ENCODE measurements around the gene PNPLA7.

Gene PNPLA7

DNA sequence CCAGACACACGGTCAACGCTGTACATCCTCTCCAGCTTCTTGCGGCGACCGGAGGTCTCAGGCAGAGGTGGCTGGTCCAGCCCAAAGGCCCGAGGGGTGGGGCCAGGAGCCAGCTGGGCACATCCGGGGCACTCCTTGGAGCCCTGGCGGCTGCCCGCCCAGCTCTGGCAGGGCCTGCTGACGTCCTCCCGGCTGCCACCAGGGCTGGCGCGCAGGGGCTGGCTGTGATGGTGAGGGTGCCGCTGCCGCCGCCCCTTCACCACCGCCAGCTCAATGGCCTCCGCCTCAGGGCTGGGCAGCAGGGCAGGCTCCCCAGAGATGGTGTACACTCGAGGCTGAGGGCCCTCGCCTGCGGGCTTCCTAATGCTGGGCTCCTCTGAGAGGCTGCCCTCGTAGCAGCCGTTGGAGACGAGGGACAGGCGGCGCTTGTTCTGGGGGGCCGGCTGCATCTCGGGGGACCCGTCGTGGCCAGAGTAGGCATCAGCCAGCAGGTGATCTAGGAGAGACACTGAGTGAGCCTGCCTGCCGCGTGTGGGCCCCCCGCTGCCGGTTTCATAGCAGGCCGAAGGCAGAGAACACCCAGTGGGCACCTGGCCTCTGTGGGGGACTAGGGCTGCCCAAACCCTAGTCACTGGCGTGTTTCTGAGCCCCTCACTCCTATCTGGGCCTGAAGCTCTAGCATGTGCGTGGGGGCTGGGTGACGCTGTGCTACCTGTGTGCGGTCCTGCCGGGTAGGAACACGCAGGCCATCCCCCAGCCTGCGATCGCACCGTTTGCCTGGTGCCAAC, 92.6 kb downstream of the PNPLA7 start:
- Histone ChIP-seq H3K36me3 (ENCODE audit: control insufficient read depth in 2 of 2, insufficient read depth in 1 of 2, low read length in 2 of 2) (peaks cover 0 to 48% of the 10 kb centered on the region in 2 experiments; a peak in 1 of 3 replicates), H3K27ac (ENCODE audit: extremely low read depth, low read depth, low read length) (no peak overlapping the region), H3K9me3 (ENCODE audit: control insufficient read depth, insufficient read depth, low read depth, low read length) (no peaks in the 10 kb centered on the region), H3K4me3 (ENCODE audit: low read depth, low read length) (no peak overlapping the region; the same call in 1 of the 2 replicates), H3K4me1 (ENCODE audit: control insufficient read depth, insufficient read depth, low read length) (peaks cover 6% of the 10 kb centered on the region)
- ChIA-PET CTCF (interaction anchor here (0.6 to 1.8 kb wide), 2 partner anchors 13 to 103 kb away, joined by 3 to 14 read pairs; no protein-coding TSS in a partner anchor), POLR2A (interaction anchor here (0.7 to 1.2 kb wide), 2 partner anchors 217 to 465 kb away, joined by 3 to 4 read pairs; partner anchors contain the start of genes PAXX and TUBB4B)
- no peak for TF ChIP-seq SCRT2 (tag by site-specific recombination; IDR thresholded peaks at IDR 0.05)
- TF ChIP-seq PATZ1 (tag by site-specific recombination; IDR thresholded peaks at IDR 0.05), result peak; percentile 42; the same call in 1 of the 2 replicates
- TF ChIP-seq, protein P1, sequence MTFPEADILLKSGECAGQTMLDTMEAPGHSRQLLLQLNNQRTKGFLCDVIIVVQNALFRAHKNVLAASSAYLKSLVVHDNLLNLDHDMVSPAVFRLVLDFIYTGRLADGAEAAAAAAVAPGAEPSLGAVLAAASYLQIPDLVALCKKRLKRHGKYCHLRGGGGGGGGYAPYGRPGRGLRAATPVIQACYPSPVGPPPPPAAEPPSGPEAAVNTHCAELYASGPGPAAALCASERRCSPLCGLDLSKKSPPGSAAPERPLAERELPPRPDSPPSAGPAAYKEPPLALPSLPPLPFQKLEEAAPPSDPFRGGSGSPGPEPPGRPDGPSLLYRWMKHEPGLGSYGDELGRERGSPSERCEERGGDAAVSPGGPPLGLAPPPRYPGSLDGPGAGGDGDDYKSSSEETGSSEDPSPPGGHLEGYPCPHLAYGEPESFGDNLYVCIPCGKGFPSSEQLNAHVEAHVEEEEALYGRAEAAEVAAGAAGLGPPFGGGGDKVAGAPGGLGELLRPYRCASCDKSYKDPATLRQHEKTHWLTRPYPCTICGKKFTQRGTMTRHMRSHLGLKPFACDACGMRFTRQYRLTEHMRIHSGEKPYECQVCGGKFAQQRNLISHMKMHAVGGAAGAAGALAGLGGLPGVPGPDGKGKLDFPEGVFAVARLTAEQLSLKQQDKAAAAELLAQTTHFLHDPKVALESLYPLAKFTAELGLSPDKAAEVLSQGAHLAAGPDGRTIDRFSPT (tag by site-specific recombination; IDR thresholded peaks at IDR 0.05), result peak; percentile 8; the same call in 1 of the 2 replicates

GRCh38 chr9:137456864-137457405, 93.3 kb downstream of the PNPLA7 start:
- H3K36me3 ChIP-seq (ENCODE audit: control insufficient read depth in 2 of 2, insufficient read depth in 1 of 2, low read length in 2 of 2), result peaks cover 0 to 54% of the 10 kb centered on the region in 2 experiments; a peak in 1 of 3 replicates
- CTCF ChIA-PET, result interaction anchor here (0.6 to 1.8 kb wide), 6 partner anchors 12 to 509 kb away, joined by 3 to 14 read pairs (median 4); partner anchors contain the start of gene EXD3
- peak overlapping the region; percentile 2; the same call in 1 of the 2 replicates for H3K27ac ChIP-seq (ENCODE audit: extremely low read depth, low read depth, low read length)
- no peak for TF ChIP-seq ZNF548 (tag by site-specific recombination; IDR thresholded peaks at IDR 0.05)
- TF ChIP-seq, protein P2, sequence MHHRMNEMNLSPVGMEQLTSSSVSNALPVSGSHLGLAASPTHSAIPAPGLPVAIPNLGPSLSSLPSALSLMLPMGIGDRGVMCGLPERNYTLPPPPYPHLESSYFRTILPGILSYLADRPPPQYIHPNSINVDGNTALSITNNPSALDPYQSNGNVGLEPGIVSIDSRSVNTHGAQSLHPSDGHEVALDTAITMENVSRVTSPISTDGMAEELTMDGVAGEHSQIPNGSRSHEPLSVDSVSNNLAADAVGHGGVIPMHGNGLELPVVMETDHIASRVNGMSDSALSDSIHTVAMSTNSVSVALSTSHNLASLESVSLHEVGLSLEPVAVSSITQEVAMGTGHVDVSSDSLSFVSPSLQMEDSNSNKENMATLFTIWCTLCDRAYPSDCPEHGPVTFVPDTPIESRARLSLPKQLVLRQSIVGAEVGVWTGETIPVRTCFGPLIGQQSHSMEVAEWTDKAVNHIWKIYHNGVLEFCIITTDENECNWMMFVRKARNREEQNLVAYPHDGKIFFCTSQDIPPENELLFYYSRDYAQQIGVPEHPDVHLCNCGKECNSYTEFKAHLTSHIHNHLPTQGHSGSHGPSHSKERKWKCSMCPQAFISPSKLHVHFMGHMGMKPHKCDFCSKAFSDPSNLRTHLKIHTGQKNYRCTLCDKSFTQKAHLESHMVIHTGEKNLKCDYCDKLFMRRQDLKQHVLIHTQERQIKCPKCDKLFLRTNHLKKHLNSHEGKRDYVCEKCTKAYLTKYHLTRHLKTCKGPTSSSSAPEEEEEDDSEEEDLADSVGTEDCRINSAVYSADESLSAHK (tag by site-specific recombination; IDR thresholded peaks at IDR 0.05), result 0 out of 2 replicates have a peak, but pooled peaks have one; percentile 2
- TF ChIP-seq ZNF133 (tag by site-specific recombination; IDR thresholded peaks at IDR 0.05), result no peak
- TF ChIP-seq MEIS1 (CRISPR knock-in tag; IDR thresholded peaks at IDR 0.05; ENCODE audit: borderline replicate concordance), result no peak
- TF ChIP-seq, protein P3, sequence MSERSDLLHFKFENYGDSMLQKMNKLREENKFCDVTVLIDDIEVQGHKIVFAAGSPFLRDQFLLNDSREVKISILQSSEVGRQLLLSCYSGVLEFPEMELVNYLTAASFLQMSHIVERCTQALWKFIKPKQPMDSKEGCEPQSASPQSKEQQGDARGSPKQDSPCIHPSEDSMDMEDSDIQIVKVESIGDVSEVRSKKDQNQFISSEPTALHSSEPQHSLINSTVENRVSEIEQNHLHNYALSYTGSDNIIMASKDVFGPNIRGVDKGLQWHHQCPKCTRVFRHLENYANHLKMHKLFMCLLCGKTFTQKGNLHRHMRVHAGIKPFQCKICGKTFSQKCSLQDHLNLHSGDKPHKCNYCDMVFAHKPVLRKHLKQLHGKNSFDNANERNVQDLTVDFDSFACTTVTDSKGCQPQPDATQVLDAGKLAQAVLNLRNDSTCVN (tag by site-specific recombination; optimal IDR thresholded peaks at IDR 0.05), result no peak
- H3K4me1 ChIP-seq (ENCODE audit: control insufficient read depth, insufficient read depth, low read length), result peaks cover 6% of the 10 kb centered on the region
- H3K4me3 ChIP-seq (ENCODE audit: low read depth, low read length), result no peak overlapping the region
- H3K9me3 ChIP-seq (ENCODE audit: control insufficient read depth, insufficient read depth, low read depth, low read length), result no peaks in the 10 kb centered on the region
- POLR2A ChIA-PET, result interaction anchor here (0.7 to 1.2 kb wide), 2 partner anchors 216 to 464 kb away, joined by 3 to 4 read pairs; partner anchors contain the start of genes PAXX and TUBB4B

Measured in HEK293 (cell line).